Measurements from ENCODE around the gene MYOM3. TPM values are rescaled to one million over a fixed set of nuclear protein-coding genes. Genes with fewer than 3 reads are reported as not detected.

The MYOM3 gene
- total RNA-seq, 1 experiment from 2014 or later: 0.05 TPM

- CTCF ChIA-PET: no interaction called here
- BruUV-seq (replicated peaks): no TSS peak
Measured at GRCh38 chr1:24086466-24086865, 25.5 kb downstream of the MYOM3 start.

DNA sequence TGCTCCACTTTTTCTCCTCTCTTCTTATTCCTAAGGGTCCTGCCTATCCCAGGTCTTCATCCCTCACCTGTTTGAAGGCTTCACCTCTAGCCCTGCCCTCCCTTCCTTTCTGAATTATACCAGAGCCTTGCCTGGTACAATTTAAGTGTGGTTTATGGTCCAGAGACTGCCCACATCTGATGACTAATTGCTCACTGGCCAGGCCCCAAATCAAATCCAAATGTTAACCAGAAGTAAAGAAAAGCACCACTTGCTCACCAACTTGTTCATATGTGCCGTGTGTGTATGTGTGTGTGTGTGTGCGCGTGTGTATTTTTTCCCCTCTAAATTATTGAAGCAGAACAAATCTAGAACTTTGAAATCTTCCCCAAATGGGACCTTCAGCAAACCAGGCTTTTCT lies 26.4 kb downstream of the MYOM3 start:
- TF ChIP-seq SIN3A (IDR thresholded peaks at IDR 0.05; ENCODE audit: borderline replicate concordance, insufficient read depth, low read depth, low read length): no peak
- no peak overlapping the region for H3K27ac ChIP-seq (ENCODE audit: low read length)
- ChIA-PET CTCF (no interaction called here), POLR2A (no interaction called here)
- ATAC-seq (no peak), DNase-seq (ENCODE audit: low read depth, low spot score) (no peak)
- H3K36me3 ChIP-seq (ENCODE audit: control insufficient read depth, insufficient read depth, low read length): no peaks in the 10 kb centered on the region
- no peaks in the 10 kb centered on the region for H3K9me3 ChIP-seq (ENCODE audit: control insufficient read depth, insufficient read depth, low read depth, low read length)
- BruUV-seq (replicated peaks): no TSS peak
- intact Hi-C loops (cut with micrococcal nuclease; ENCODE audit: unreplicated experiment) (no loop called here), in situ Hi-C loops (cut with HindIII; ENCODE audit: low pct_unique_long_range_greater_than_20kb, low sequenced_read_pairs) (no loop called here)
- H3K4me1 ChIP-seq (ENCODE audit: control insufficient read depth, insufficient read depth, low read length): no peaks in the 10 kb centered on the region
- H3K27me3 ChIP-seq (ENCODE audit: control insufficient read depth, insufficient read depth, low read length): no peaks in the 10 kb centered on the region
- H3K4me3 ChIP-seq (ENCODE audit: low read depth in 2 of 2, low read length in 2 of 2): no peak overlapping the region

More at GRCh38 chr1:24086466-24086865, 25.5 kb downstream of the MYOM3 start:
- POLR2A ChIA-PET: no interaction called here
- Histone ChIP-seq H3K36me3 (ENCODE audit: control insufficient read depth, insufficient read depth, low read length) (no peaks in the 10 kb centered on the region), H3K27ac (ENCODE audit: low read length) (no peak overlapping the region), H3K4me1 (ENCODE audit: control insufficient read depth, insufficient read depth, low read length) (no peaks in the 10 kb centered on the region), H3K27me3 (ENCODE audit: control insufficient read depth, insufficient read depth, low read length) (no peaks in the 10 kb centered on the region), H3K9me3 (ENCODE audit: control insufficient read depth, insufficient read depth, low read depth, low read length) (no peaks in the 10 kb centered on the region), H3K4me3 (ENCODE audit: low read depth in 2 of 2, low read length in 2 of 2) (no peak overlapping the region)
- in situ Hi-C loops (cut with HindIII; ENCODE audit: low pct_unique_long_range_greater_than_20kb, low sequenced_read_pairs): no loop called here
- DNase-seq (ENCODE audit: low read depth, low spot score) (no peak), ATAC-seq (no peak)
- intact Hi-C loops (cut with micrococcal nuclease; ENCODE audit: unreplicated experiment): no loop called here
- TF ChIP-seq, protein P1, sequence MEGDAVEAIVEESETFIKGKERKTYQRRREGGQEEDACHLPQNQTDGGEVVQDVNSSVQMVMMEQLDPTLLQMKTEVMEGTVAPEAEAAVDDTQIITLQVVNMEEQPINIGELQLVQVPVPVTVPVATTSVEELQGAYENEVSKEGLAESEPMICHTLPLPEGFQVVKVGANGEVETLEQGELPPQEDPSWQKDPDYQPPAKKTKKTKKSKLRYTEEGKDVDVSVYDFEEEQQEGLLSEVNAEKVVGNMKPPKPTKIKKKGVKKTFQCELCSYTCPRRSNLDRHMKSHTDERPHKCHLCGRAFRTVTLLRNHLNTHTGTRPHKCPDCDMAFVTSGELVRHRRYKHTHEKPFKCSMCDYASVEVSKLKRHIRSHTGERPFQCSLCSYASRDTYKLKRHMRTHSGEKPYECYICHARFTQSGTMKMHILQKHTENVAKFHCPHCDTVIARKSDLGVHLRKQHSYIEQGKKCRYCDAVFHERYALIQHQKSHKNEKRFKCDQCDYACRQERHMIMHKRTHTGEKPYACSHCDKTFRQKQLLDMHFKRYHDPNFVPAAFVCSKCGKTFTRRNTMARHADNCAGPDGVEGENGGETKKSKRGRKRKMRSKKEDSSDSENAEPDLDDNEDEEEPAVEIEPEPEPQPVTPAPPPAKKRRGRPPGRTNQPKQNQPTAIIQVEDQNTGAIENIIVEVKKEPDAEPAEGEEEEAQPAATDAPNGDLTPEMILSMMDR (IDR thresholded peaks at IDR 0.05): no peak
- TF ChIP-seq, protein P2, sequence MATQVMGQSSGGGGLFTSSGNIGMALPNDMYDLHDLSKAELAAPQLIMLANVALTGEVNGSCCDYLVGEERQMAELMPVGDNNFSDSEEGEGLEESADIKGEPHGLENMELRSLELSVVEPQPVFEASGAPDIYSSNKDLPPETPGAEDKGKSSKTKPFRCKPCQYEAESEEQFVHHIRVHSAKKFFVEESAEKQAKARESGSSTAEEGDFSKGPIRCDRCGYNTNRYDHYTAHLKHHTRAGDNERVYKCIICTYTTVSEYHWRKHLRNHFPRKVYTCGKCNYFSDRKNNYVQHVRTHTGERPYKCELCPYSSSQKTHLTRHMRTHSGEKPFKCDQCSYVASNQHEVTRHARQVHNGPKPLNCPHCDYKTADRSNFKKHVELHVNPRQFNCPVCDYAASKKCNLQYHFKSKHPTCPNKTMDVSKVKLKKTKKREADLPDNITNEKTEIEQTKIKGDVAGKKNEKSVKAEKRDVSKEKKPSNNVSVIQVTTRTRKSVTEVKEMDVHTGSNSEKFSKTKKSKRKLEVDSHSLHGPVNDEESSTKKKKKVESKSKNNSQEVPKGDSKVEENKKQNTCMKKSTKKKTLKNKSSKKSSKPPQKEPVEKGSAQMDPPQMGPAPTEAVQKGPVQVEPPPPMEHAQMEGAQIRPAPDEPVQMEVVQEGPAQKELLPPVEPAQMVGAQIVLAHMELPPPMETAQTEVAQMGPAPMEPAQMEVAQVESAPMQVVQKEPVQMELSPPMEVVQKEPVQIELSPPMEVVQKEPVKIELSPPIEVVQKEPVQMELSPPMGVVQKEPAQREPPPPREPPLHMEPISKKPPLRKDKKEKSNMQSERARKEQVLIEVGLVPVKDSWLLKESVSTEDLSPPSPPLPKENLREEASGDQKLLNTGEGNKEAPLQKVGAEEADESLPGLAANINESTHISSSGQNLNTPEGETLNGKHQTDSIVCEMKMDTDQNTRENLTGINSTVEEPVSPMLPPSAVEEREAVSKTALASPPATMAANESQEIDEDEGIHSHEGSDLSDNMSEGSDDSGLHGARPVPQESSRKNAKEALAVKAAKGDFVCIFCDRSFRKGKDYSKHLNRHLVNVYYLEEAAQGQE (IDR thresholded peaks at IDR 0.05; ENCODE audit: insufficient read depth in 1 of 2, low read depth in 2 of 2, low read length in 1 of 2): no peak
- TF ChIP-seq POLR2AphosphoS5 (IDR thresholded peaks at IDR 0.05; ENCODE audit: low read depth, low read length) (no peak), SIN3A (IDR thresholded peaks at IDR 0.05; ENCODE audit: borderline replicate concordance, insufficient read depth, low read depth, low read length) (no peak), TCF7L2 (IDR thresholded peaks at IDR 0.05; ENCODE audit: low read depth, low read length) (no peak)

DNA sequence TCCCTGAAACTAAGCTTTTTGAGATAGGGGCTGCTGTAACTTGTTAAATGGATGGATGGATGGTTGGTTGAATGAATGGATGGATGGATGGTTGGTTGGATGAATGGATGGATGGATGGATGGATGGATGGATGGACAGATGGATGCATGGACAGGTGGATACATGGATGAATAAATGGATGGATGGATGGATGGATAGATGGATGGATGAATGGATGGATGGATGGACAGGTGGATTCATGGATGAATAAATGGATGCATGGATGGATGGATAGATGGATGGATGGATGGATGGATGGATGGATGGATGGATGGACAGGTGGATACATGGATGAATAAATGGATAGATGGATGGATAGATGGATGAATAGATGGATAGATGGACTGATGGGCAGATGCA lies 26.9 kb downstream of the MYOM3 start:
- in situ Hi-C loops (cut with HindIII; ENCODE audit: low pct_unique_long_range_greater_than_20kb, low sequenced_read_pairs): no loop called here
- DNase-seq (ENCODE audit: low read depth, low spot score): no peak
- CTCF ChIA-PET: no interaction called here
- no peaks in the 10 kb centered on the region for H3K4me1 ChIP-seq (ENCODE audit: control insufficient read depth, insufficient read depth, low read length)
- TF ChIP-seq TCF7L2 (IDR thresholded peaks at IDR 0.05; ENCODE audit: low read depth, low read length) (no peak), SIN3A (IDR thresholded peaks at IDR 0.05; ENCODE audit: borderline replicate concordance, insufficient read depth, low read depth, low read length) (no peak), POLR2AphosphoS5 (IDR thresholded peaks at IDR 0.05; ENCODE audit: low read depth, low read length) (no peak)
- TF ChIP-seq, protein P2 (IDR thresholded peaks at IDR 0.05; ENCODE audit: insufficient read depth in 1 of 2, low read depth in 2 of 2, low read length in 1 of 2): no peak
- TF ChIP-seq, protein P1 (IDR thresholded peaks at IDR 0.05): no peak
- no peaks in the 10 kb centered on the region for H3K36me3 ChIP-seq (ENCODE audit: control insufficient read depth, insufficient read depth, low read length)
- BruUV-seq (replicated peaks): no TSS peak
- ATAC-seq: no peak
- H3K27ac ChIP-seq (ENCODE audit: low read length): no peak overlapping the region
- intact Hi-C loops (cut with micrococcal nuclease; ENCODE audit: unreplicated experiment): no loop called here
- POLR2A ChIA-PET: no interaction called here
- no peak overlapping the region for H3K4me3 ChIP-seq (ENCODE audit: low read depth in 2 of 2, low read length in 2 of 2)
- H3K27me3 ChIP-seq (ENCODE audit: control insufficient read depth, insufficient read depth, low read length): no peaks in the 10 kb centered on the region
- H3K9me3 ChIP-seq (ENCODE audit: control insufficient read depth, insufficient read depth, low read depth, low read length): no peaks in the 10 kb centered on the region
